GM12878 (cell line): ENCODE measurements around the gene TSSK2. TPM values are rescaled to one million over a fixed set of nuclear protein-coding genes. Genes with fewer than 3 reads are reported as not detected.

Experiments
- BCL3 ChIP-seq: IDR thresholded peaks from 2 replicates; pipeline ENCODE4 v1.6.1; 2011; ENCODE audit warnings: borderline replicate concordance, low read depth, mild to moderate bottlenecking, moderate library complexity, low read length; ENCODE audit not compliant: insufficient read depth, poor library complexity, severe bottlenecking
- BCLAF1 ChIP-seq: fragments of 450-650 bp; IDR thresholded peaks from 2 replicates; pipeline ENCODE4 v1.6.1; 2017; ENCODE audit warnings: antibody characterized with exemption, mild to moderate bottlenecking, moderate library complexity
- CBX5 ChIP-seq: sonication (generic); IDR thresholded peaks from 2 replicates; pipeline ENCODE4 v1.6.1; 2016; ENCODE audit warnings: low read depth, moderate library complexity, mild to moderate bottlenecking, inconsistent platforms
- CEBPB ChIP-seq, 2 experiments: fragments of 150-350 bp in 1 of 2; IDR thresholded peaks; 2 replicates each; pipeline ENCODE4 v1.6.1; 2012 to 2014; ENCODE audit warnings: low read depth in 2 of 2, low read length in 2 of 2, borderline replicate concordance in 1 of 2, inconsistent platforms in 1 of 2
- E2F8 ChIP-seq: fragments of 450-650 bp; IDR thresholded peaks from 2 replicates; pipeline ENCODE4 v1.6.1; 2018; ENCODE audit warnings: mild to moderate bottlenecking, low read depth, moderate library complexity; ENCODE audit not compliant: partially characterized antibody
- EP300 ChIP-seq, 2 experiments: fragments of 150-350 bp in 1 of 2; IDR thresholded peaks; 2 replicates each; pipeline ENCODE4 v1.6.1; 2011 to 2012; ENCODE audit warnings: low read depth in 2 of 2, low read length in 2 of 2, borderline replicate concordance in 1 of 2, improper control_type of control experiment in 1 of 2, inconsistent platforms in 1 of 2; ENCODE audit not compliant: control insufficient read depth in 1 of 2
- EZH2 ChIP-seq: IDR thresholded peaks from 2 replicates; pipeline ENCODE4 v1.6.1; 2012; ENCODE audit warnings: low read depth, mild to moderate bottlenecking, control low read depth, inconsistent platforms, low read length, borderline replicate concordance; ENCODE audit not compliant: control insufficient read depth
- LARP7 ChIP-seq: fragments of 450-650 bp; IDR thresholded peaks from 2 replicates; pipeline ENCODE4 v1.6.1; 2017; ENCODE audit warnings: mild to moderate bottlenecking
- MEF2A ChIP-seq: IDR thresholded peaks from 2 replicates; pipeline ENCODE4 v1.6.1; 2011; ENCODE audit warnings: low read depth, mild to moderate bottlenecking, low read length, moderate library complexity; ENCODE audit not compliant: insufficient read depth
- NRF1 ChIP-seq: conservative IDR thresholded peaks from 2 replicates; pipeline ENCODE4 v1.6.1; 2011; ENCODE audit warnings: mild to moderate bottlenecking, low read depth, low read length, improper control_type of control experiment
- RUNX3 ChIP-seq: IDR thresholded peaks from 2 replicates; pipeline ENCODE4 v1.6.1; 2012; ENCODE audit warnings: low read length, inconsistent platforms
- SREBF1 ChIP-seq: IDR thresholded peaks from 2 replicates; pipeline ENCODE4 v1.6.1; 2012; ENCODE audit warnings: mild to moderate bottlenecking, low read length
- SREBF2 ChIP-seq: IDR thresholded peaks from 2 replicates; pipeline ENCODE4 v1.6.1; 2012; ENCODE audit warnings: mild to moderate bottlenecking, low read length
- SRF ChIP-seq, 2 experiments: IDR thresholded peaks; 2 replicates each; pipeline ENCODE4 v1.6.1; 2011; ENCODE audit warnings: low read depth in 2 of 2, low read length in 2 of 2, mild to moderate bottlenecking in 1 of 2, moderate library complexity in 1 of 2
- ZNF274 ChIP-seq: IDR thresholded peaks from one replicate; pipeline ENCODE4 v1.8.0; 2011; ENCODE audit not compliant: insufficient read length, insufficient read depth
- ZSCAN29 ChIP-seq: fragments of 450-650 bp; IDR thresholded peaks from 2 replicates; pipeline ENCODE4 v1.6.1; 2017; ENCODE audit warnings: mild to moderate bottlenecking, moderate library complexity
- ZZZ3 ChIP-seq: IDR thresholded peaks from 2 replicates; pipeline ENCODE4 v1.6.1; 2011; ENCODE audit warnings: low read depth; ENCODE audit not compliant: control insufficient read depth, insufficient read length
- polyA plus RNA-seq, 11 experiments: library from polyadenylated mRNA; depleted of rRNA in 4 of 11; unstranded in 6 of 11; stranded (reverse) in 5 of 11; fragments of >200 nt; fragmentation: Nextera tagmentation in 4 of 11; fragmentation: Illumina TruSeq in 1 of 11; extraction: Ambion mirVana in 4 of 11; extraction: Trizol in 1 of 11; gene quantifications; 1 replicate in 1 of 11; 2 replicates in 10 of 11; pipeline versions ENCODE4 v1.2.1 to v1.2.3, GENCODE V29; 2011 to 2016; ENCODE audit warnings: inconsistent platforms in 2 of 11, missing spikeins in 2 of 11, low read depth in 1 of 11
- total RNA-seq, 4 experiments: library from RNA; depleted of rRNA in 3 of 4; stranded (reverse); fragments of >200 nt in 3 of 4; fragmentation: Illumina TruSeq in 1 of 4; extraction: Trizol in 1 of 4; gene quantifications; 2 replicates each; pipeline versions ENCODE4 v1.2.1 to v1.2.3, GENCODE V29; 2013 to 2021
- TF ChIP-seq, protein P1 (sequence below): fragments of 150-350 bp; IDR thresholded peaks from 2 replicates; pipeline ENCODE4 v1.6.1; 2016; ENCODE audit warnings: low read depth, low read length

Gene TSSK2
- total and polyA plus RNA-seq, 10 of the 15 experiments (the other 5 are each of a cell fraction or from before 2014, with no cell fraction given) = 0.03 to 0.17 TPM; not detected in 8

GRCh38 chr22:19178657-19179496 lies 47.8 kb downstream of the TSSK2 start, which contains the start of gene SLC25A1 (continued):
- no peak for TF ChIP-seq MEF2A
- TF ChIP-seq RUNX3 = peak; percentile 15; the same call in 1 of the 2 replicates
- no peak for TF ChIP-seq CBX5
- no peak for TF ChIP-seq NRF1
- no peak for TF ChIP-seq SRF (IDR thresholded peaks at IDR 0.05; ENCODE audit: low read depth in 2 of 2, low read length in 2 of 2)
- no peak for TF ChIP-seq BCL3
- no peak for TF ChIP-seq EP300 (IDR thresholded peaks at IDR 0.05; ENCODE audit: borderline replicate concordance in 1 of 2, control insufficient read depth in 1 of 2, low read depth in 2 of 2, low read length in 2 of 2)
- no peak for TF ChIP-seq LARP7
- no peak; the same call in 1 of the 2 replicates for TF ChIP-seq SREBF2
- TF ChIP-seq ZZZ3 = no peak
- TF ChIP-seq CEBPB (IDR thresholded peaks at IDR 0.05; ENCODE audit: borderline replicate concordance in 1 of 2, low read depth in 2 of 2, low read length in 2 of 2) = no peak
- no peak for TF ChIP-seq ZSCAN29
- TF ChIP-seq, protein P1, sequence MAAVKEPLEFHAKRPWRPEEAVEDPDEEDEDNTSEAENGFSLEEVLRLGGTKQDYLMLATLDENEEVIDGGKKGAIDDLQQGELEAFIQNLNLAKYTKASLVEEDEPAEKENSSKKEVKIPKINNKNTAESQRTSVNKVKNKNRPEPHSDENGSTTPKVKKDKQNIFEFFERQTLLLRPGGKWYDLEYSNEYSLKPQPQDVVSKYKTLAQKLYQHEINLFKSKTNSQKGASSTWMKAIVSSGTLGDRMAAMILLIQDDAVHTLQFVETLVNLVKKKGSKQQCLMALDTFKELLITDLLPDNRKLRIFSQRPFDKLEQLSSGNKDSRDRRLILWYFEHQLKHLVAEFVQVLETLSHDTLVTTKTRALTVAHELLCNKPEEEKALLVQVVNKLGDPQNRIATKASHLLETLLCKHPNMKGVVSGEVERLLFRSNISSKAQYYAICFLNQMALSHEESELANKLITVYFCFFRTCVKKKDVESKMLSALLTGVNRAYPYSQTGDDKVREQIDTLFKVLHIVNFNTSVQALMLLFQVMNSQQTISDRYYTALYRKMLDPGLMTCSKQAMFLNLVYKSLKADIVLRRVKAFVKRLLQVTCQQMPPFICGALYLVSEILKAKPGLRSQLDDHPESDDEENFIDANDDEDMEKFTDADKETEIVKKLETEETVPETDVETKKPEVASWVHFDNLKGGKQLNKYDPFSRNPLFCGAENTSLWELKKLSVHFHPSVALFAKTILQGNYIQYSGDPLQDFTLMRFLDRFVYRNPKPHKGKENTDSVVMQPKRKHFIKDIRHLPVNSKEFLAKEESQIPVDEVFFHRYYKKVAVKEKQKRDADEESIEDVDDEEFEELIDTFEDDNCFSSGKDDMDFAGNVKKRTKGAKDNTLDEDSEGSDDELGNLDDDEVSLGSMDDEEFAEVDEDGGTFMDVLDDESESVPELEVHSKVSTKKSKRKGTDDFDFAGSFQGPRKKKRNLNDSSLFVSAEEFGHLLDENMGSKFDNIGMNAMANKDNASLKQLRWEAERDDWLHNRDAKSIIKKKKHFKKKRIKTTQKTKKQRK = no peak
- no peak for TF ChIP-seq SREBF1
- TF ChIP-seq E2F8 = no peak
- TF ChIP-seq EZH2 = no peak
- no peak for TF ChIP-seq ZNF274
- TF ChIP-seq BCLAF1 = no peak
